Measurements from ENCODE around the gene DEGS2.
A peak's percentile ranks its signal among the peaks of the same experiment; 100 is the strongest.

DEGS2 gene

DNA sequence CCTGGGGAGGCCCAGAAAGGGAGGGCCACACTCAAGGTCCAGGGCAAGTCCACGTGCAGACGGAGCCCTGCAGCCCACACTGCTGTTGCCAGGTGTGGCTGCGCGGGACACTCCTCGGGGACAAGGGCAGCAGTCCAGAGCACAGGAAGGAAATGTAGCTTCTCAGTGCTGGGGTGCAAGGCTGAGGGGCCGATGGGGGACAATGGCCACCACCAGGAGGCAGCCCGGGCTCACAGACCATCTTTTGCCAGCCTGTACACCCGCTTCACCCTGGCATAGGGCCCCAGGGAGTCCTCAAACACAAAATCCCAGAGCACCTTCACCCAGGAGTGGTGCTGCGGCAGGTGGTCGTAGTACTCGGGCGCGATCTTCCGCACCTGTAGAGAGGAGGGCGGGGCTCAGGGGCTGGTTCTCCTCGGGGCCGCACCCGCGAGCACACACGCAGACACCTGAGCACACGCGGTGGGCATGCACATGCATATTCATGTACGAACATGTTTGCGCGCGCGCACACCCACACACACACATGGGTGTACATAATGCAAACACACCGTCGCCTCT lies 12.8 kb downstream of the DEGS2 start:
- H3K4me2 ChIP-seq (ENCODE audit: insufficient read depth, low read length), result no peak overlapping the region
- no peaks in the 10 kb centered on the region for H3K79me2 ChIP-seq (ENCODE audit: insufficient read depth, low read length)
- H3K9me3 ChIP-seq (ENCODE audit: insufficient read depth, low read length, severe bottlenecking), result no peaks in the 10 kb centered on the region
- H2AFZ ChIP-seq (ENCODE audit: low read depth, low read length), result no peak overlapping the region
- peaks cover 50% of the 10 kb centered on the region for H3K36me3 ChIP-seq (ENCODE audit: insufficient read depth, low read length)
- no peak overlapping the region for H3K9ac ChIP-seq (ENCODE audit: low read depth, low read length)
- peaks cover 39% of the 10 kb centered on the region for H4K20me1 ChIP-seq (ENCODE audit: insufficient read depth, low read length)
- H3K4me1 ChIP-seq (ENCODE audit: insufficient read depth, low read length), result peaks cover 22% of the 10 kb centered on the region
- H3K27me3 ChIP-seq (ENCODE audit: insufficient read depth, low read length, poor library complexity), result no peaks in the 10 kb centered on the region
- ATAC-seq (ENCODE audit: insufficient read depth, low read depth) (peak; percentile 2), DNase-seq (peak; percentile 33)
- peak overlapping the region; percentile 23 for H3K27ac ChIP-seq (ENCODE audit: low read length)
- TF ChIP-seq EZH2 (IDR thresholded peaks at IDR 0.05; ENCODE audit: borderline replicate concordance, low read depth, low read length, severe bottlenecking), result no peak
- TF ChIP-seq, protein P1, sequence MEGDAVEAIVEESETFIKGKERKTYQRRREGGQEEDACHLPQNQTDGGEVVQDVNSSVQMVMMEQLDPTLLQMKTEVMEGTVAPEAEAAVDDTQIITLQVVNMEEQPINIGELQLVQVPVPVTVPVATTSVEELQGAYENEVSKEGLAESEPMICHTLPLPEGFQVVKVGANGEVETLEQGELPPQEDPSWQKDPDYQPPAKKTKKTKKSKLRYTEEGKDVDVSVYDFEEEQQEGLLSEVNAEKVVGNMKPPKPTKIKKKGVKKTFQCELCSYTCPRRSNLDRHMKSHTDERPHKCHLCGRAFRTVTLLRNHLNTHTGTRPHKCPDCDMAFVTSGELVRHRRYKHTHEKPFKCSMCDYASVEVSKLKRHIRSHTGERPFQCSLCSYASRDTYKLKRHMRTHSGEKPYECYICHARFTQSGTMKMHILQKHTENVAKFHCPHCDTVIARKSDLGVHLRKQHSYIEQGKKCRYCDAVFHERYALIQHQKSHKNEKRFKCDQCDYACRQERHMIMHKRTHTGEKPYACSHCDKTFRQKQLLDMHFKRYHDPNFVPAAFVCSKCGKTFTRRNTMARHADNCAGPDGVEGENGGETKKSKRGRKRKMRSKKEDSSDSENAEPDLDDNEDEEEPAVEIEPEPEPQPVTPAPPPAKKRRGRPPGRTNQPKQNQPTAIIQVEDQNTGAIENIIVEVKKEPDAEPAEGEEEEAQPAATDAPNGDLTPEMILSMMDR (IDR thresholded peaks at IDR 0.05; ENCODE audit: borderline replicate concordance, extremely low read depth, low read length, poor library complexity, severe bottlenecking), result peak; percentile 39
- no peak overlapping the region for H3K4me3 ChIP-seq (ENCODE audit: low read depth in 1 of 2, low read length in 2 of 2)

DNA sequence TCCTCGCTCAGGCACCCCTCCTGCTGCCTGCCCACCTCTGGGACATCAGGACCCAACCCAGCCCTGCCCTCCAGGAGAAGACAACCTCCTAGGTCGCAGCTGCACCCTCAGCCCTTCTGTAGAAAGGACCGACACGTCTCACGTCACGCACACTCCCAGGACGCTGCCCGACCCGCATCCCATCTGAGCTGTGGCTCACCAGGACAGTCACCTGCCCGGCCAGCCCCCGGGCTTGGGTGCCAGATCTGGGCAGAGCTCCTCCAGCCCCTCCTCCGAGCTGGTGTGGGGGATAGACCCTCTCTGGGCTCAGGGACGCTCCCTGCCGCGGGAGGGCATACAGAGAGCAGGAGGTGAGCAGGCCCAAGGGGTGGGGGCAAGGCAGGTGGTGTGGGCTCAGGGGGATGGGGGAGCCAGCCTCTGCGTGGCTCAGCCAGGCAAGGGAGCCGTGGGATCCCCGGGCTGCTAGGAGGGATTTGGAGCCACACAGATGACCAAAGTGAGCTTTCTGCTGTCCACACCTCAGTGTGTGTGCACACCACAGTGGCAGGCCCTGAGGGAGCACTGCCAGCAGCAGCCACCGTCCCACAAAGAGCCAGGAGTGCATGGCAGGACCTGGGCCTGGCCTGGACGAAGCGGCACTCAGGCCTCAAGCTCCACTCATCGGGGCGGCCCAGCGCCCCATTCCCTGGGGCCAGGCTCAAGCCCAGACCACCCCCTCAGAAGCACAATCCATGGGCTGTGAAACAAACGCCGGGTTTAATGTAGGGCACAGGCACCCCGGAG lies 13.6 kb downstream of the DEGS2 start:
- Histone ChIP-seq H2AFZ (ENCODE audit: low read depth, low read length) (no peak overlapping the region), H3K4me3 (ENCODE audit: low read depth in 1 of 2, low read length in 2 of 2) (no peak overlapping the region), H3K36me3 (ENCODE audit: insufficient read depth, low read length) (peaks cover 57% of the 10 kb centered on the region), H3K79me2 (ENCODE audit: insufficient read depth, low read length) (no peaks in the 10 kb centered on the region), H3K9ac (ENCODE audit: low read depth, low read length) (no peak overlapping the region), H4K20me1 (ENCODE audit: insufficient read depth, low read length) (peaks cover 41% of the 10 kb centered on the region), H3K27ac (ENCODE audit: low read length) (peak overlapping the region; percentile 23), H3K27me3 (ENCODE audit: insufficient read depth, low read length, poor library complexity) (no peaks in the 10 kb centered on the region), H3K9me3 (ENCODE audit: insufficient read depth, low read length, severe bottlenecking) (no peaks in the 10 kb centered on the region), H3K4me2 (ENCODE audit: insufficient read depth, low read length) (no peak overlapping the region), H3K4me1 (ENCODE audit: insufficient read depth, low read length) (peaks cover 22% of the 10 kb centered on the region)
- no peak for TF ChIP-seq EZH2 (IDR thresholded peaks at IDR 0.05; ENCODE audit: borderline replicate concordance, low read depth, low read length, severe bottlenecking)
- TF ChIP-seq, protein P1 (IDR thresholded peaks at IDR 0.05; ENCODE audit: borderline replicate concordance, extremely low read depth, low read length, poor library complexity, severe bottlenecking), result no peak
- DNase-seq, result no peak
- ATAC-seq (ENCODE audit: insufficient read depth, low read depth), result no peak

DNA sequence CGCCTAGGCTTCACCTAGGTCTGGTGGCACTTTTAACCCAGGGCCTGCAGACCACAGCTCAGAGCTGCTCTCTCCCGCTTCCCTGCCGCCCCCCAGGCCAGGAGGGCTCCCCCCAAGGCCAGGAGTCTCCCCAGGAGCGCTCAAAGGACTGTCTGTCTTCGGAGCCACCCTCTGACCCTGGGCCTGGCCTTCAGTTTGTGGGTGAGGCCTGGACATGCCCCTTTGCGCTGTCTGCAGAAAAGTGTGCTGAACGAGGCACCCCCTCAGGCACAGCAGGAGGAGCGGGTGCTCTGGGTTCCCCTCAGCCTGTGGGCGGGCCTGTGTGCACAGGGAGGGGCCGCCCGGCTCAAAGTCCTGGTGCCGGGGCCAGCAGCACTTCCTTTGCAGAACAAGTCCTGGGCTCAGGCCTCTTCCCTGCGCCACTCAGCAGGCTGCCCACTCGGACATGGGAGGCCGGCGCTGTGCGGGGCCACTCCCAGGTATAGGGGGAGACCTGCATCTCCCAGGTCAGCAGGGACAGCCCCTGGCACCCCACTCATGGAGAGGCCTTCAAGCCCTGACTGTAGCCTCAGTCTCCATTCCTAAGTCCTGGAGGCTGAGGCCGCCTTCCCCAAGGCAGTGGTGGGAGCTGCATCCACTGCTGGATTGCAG lies 14.3 kb downstream of the DEGS2 start:
- peaks cover 22% of the 10 kb centered on the region for H3K4me1 ChIP-seq (ENCODE audit: insufficient read depth, low read length)
- TF ChIP-seq, protein P1 (IDR thresholded peaks at IDR 0.05; ENCODE audit: borderline replicate concordance, extremely low read depth, low read length, poor library complexity, severe bottlenecking), result no peak
- no peak for TF ChIP-seq EZH2 (IDR thresholded peaks at IDR 0.05; ENCODE audit: borderline replicate concordance, low read depth, low read length, severe bottlenecking)

More for the DNA sequence above, 14.3 kb downstream of the DEGS2 start:
- no peak overlapping the region for H3K4me2 ChIP-seq (ENCODE audit: insufficient read depth, low read length)
- H3K9me3 ChIP-seq (ENCODE audit: insufficient read depth, low read length, severe bottlenecking), result no peaks in the 10 kb centered on the region
- H3K9ac ChIP-seq (ENCODE audit: low read depth, low read length), result no peak overlapping the region
- no peak overlapping the region for H3K4me3 ChIP-seq (ENCODE audit: low read depth in 1 of 2, low read length in 2 of 2)
- no peaks in the 10 kb centered on the region for H3K27me3 ChIP-seq (ENCODE audit: insufficient read depth, low read length, poor library complexity)
- peaks cover 65% of the 10 kb centered on the region for H3K36me3 ChIP-seq (ENCODE audit: insufficient read depth, low read length)
- H2AFZ ChIP-seq (ENCODE audit: low read depth, low read length), result no peak overlapping the region
- ATAC-seq (ENCODE audit: insufficient read depth, low read depth) (no peak), DNase-seq (no peak)
- H3K79me2 ChIP-seq (ENCODE audit: insufficient read depth, low read length), result no peaks in the 10 kb centered on the region
- H3K27ac ChIP-seq (ENCODE audit: low read length), result peak overlapping the region; percentile 9; the same call in 1 of the 2 replicates
- peaks cover 43% of the 10 kb centered on the region for H4K20me1 ChIP-seq (ENCODE audit: insufficient read depth, low read length)
